HepG2 (cell line): ENCODE measurements around the gene CCDC178. TPM values are rescaled to one million over a fixed set of nuclear protein-coding genes. Genes with fewer than 3 reads are reported as not detected.

Experiments used
- ATAC-seq: fragments of 200-7000 bp; cut with Tn5 transposase; 3 replicates; pipeline ENCODE4 v1.9.1; 2020; ENCODE audit warnings: mild to moderate bottlenecking, moderate library complexity
- BruUV-seq: library from RNA; stranded (reverse); fragments of 400-500 nt; replicated peaks from 2 replicates; lab custom pipeline; 2021; lab: Mats Ljungman, UMichigan
- CTCF ChIA-PET: fragments of 300-600 bp; formaldehyde crosslinking; extraction: SDS; loops from one replicate; lab custom pipeline; 2021; ENCODE audit warnings: low total read pairs, inconsistent platforms, low intra/inter-chr PET ratio; lab: Yijun Ruan, JAX
- POLR2A ChIA-PET: fragments of 350-600 bp; sonication (Branson Sonifier 250); formaldehyde crosslinking; loops from one replicate; lab custom pipeline; 2020; ENCODE audit warnings: antibody characterized with exemption, inconsistent platforms; lab: Yijun Ruan, JAX
- DNase-seq: peaks from one replicate; pipeline ENCODE4 v3.0.0-alpha.2; 2015; ENCODE audit warnings: low spot score
- FAIRE-seq: peaks from 3 replicates; lab custom pipeline; 2011; peaks lifted over from hg19 to GRCh38; lab: Jason Lieb, UNC
- H2AFZ ChIP-seq: one replicate; pipeline ENCODE4 v1.6.1; 2011; ENCODE audit warnings: low read length, inconsistent platforms
- H3K27ac ChIP-seq: fragments of 300-600 bp; 3 replicates; pipeline ENCODE4 v1.8.0; 2011; ENCODE audit warnings: mixed run types, mild to moderate bottlenecking, mixed read lengths, low read length, inconsistent platforms; ENCODE audit not compliant: insufficient read depth; ENCODE audit errors: extremely low read length
- H3K27me3 ChIP-seq, 2 experiments: fragments of 200-600 bp in 1 of 2; 2 replicates in 1 of 2; 3 replicates in 1 of 2; pipeline versions ENCODE4 v1.6.0 to v1.8.0; 2011; ENCODE audit warnings: low read length in 2 of 2, mild to moderate bottlenecking in 2 of 2, moderate library complexity in 2 of 2, inconsistent platforms in 1 of 2; ENCODE audit not compliant: insufficient read depth in 2 of 2, control insufficient read depth in 1 of 2
- H3K36me3 ChIP-seq, 2 experiments: fragments of 200-600 bp in 1 of 2; replicated peaks in 1 of 2; 2 replicates in 1 of 2; 3 replicates in 1 of 2; pipeline versions ENCODE4 v1.5.1 to v1.8.0; 2011; ENCODE audit warnings: low read length in 2 of 2, inconsistent platforms in 1 of 2; ENCODE audit not compliant: insufficient read depth in 2 of 2, control insufficient read depth in 1 of 2
- H3K4me1 ChIP-seq: 2 replicates; pipeline ENCODE4 v1.5.1; 2012; ENCODE audit warnings: low read length, inconsistent platforms; ENCODE audit not compliant: insufficient read depth
- H3K4me2 ChIP-seq: 2 replicates; pipeline ENCODE4 v1.6.0; 2011; ENCODE audit warnings: low read depth, low read length, inconsistent platforms
- H3K4me3 ChIP-seq, 3 experiments: fragments of 200-600 bp in 1 of 3; sonication (generic), shearing (Covaris generic) in 1 of 3; replicated peaks in 1 of 3; 2 replicates each; pipeline ENCODE4 v1.5.1; 2011 to 2016; ENCODE audit warnings: low read length in 3 of 3, inconsistent platforms in 2 of 3, low read depth in 2 of 3, mild to moderate bottlenecking in 2 of 3, control low read depth in 1 of 3, mixed read lengths in 1 of 3; ENCODE audit not compliant: insufficient read depth in 1 of 3
- H3K79me2 ChIP-seq: one replicate; pipeline ENCODE4 v1.6.1; 2011; ENCODE audit warnings: low read length, inconsistent platforms; ENCODE audit not compliant: insufficient read depth
- H3K9ac ChIP-seq: 2 replicates; pipeline ENCODE4 v1.6.0; 2011; ENCODE audit warnings: mild to moderate bottlenecking, low read depth, low read length, inconsistent platforms; ENCODE audit not compliant: insufficient read depth
- H3K9me3 ChIP-seq: 2 replicates; pipeline ENCODE4 v1.5.1; 2012; ENCODE audit warnings: mild to moderate bottlenecking, low read length
- H4K20me1 ChIP-seq: 2 replicates; pipeline ENCODE4 v1.6.0; 2011; ENCODE audit warnings: inconsistent platforms, mild to moderate bottlenecking, low read length, moderate library complexity; ENCODE audit not compliant: insufficient read depth
- AGO2 ChIP-seq: fragments of 200-400 bp; formaldehyde crosslinking; optimal IDR thresholded peaks from 2 replicates; pipeline ENCODE3; 2017; ENCODE audit warnings: mild to moderate bottlenecking, low read depth, low read length, moderate library complexity
- AHR ChIP-seq: IDR thresholded peaks from 2 replicates; pipeline ENCODE4 v1.6.1; 2018; ENCODE audit warnings: missing genetic modification reagents, missing compliant biosample characterization
- ETV5 ChIP-seq: IDR thresholded peaks from 2 replicates; pipeline ENCODE4 v1.6.1; 2018; ENCODE audit warnings: missing biosample characterization, missing genetic modification reagents, inconsistent platforms, borderline replicate concordance
- SETDB1 ChIP-seq: sonication (generic); formaldehyde crosslinking; IDR thresholded peaks from 2 replicates; pipeline ENCODE4 v1.5.1; 2020; ENCODE audit warnings: missing genetic modification reagents, mild to moderate bottlenecking, borderline replicate concordance
- ZKSCAN8 ChIP-seq: IDR thresholded peaks from 2 replicates; pipeline ENCODE4 v1.6.1; 2016; ENCODE audit warnings: borderline replicate concordance, missing genetic modification reagents, missing compliant biosample characterization
- WGBS: methylation state at CpG from one replicate; pipeline ENCODE4 v1.1.6; 2017; ENCODE audit warnings: low lambda C conversion rate; 5-methylcytosine and 5-hydroxymethylcytosine counted together
- in situ Hi-C: cut with HindIII; loops from 2 replicates; pipeline ENCODE4 v1.10.0; 2017; ENCODE audit warnings: low pct_unique_long_range_greater_than_20kb; ENCODE audit not compliant: extremely low pct_ligation_motif_present
- intact Hi-C: fragments of 100-400 bp; cut with micrococcal nuclease; formaldehyde crosslinking; loops from one replicate; pipeline ENCODE4 v1.10.0; 2022; ENCODE audit not compliant: unreplicated experiment
- polyA plus RNA-seq, 8 experiments: library from polyadenylated mRNA; depleted of rRNA in 3 of 8; stranded (reverse) in 7 of 8; unstranded in 1 of 8; fragments of >200 nt; fragmentation: Illumina TruSeq in 4 of 8; extraction: Trizol in 4 of 8; gene quantifications; 2 replicates each; pipeline versions ENCODE4 v1.2.1 to v1.2.3, GENCODE V29; 2011 to 2016; ENCODE audit warnings: low read depth in 4 of 8, missing spikeins in 1 of 8, mixed read lengths in 1 of 8; ENCODE audit not compliant: insufficient read depth in 1 of 8
- total RNA-seq, 5 experiments: library from RNA; depleted of rRNA; stranded (reverse); fragments of >200 nt; fragmentation: Illumina TruSeq; extraction: Trizol; gene quantifications; 2 replicates each; pipeline ENCODE4 v1.2.3, GENCODE V29; 2016; ENCODE audit warnings: low read depth in 1 of 5
- TF ChIP-seq, protein P1 (sequence below): sonication (generic); formaldehyde crosslinking; IDR thresholded peaks from 2 replicates; pipeline ENCODE4 v1.5.0; 2020; ENCODE audit warnings: mild to moderate bottlenecking, missing genetic modification reagents, borderline replicate concordance

The CCDC178 gene
- total and polyA plus RNA-seq, 2 of the 13 experiments (the other 11 are each of a cell fraction or from before 2014, with no cell fraction given): not detected

DNA sequence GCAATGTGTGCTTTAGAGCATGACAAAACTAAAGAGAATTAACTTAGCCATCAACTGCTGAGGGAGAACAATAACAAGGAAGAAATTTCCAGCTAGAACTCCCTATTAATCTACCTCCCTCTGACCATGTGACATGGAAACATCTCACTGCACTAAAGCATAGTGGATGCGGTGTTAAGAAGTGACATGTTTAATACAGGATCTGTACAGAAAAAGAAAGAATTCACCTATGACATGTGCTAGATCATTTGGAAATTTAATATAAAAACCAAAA lies 465.4 kb downstream of the CCDC178 start (continued):
- TF ChIP-seq, protein P1, sequence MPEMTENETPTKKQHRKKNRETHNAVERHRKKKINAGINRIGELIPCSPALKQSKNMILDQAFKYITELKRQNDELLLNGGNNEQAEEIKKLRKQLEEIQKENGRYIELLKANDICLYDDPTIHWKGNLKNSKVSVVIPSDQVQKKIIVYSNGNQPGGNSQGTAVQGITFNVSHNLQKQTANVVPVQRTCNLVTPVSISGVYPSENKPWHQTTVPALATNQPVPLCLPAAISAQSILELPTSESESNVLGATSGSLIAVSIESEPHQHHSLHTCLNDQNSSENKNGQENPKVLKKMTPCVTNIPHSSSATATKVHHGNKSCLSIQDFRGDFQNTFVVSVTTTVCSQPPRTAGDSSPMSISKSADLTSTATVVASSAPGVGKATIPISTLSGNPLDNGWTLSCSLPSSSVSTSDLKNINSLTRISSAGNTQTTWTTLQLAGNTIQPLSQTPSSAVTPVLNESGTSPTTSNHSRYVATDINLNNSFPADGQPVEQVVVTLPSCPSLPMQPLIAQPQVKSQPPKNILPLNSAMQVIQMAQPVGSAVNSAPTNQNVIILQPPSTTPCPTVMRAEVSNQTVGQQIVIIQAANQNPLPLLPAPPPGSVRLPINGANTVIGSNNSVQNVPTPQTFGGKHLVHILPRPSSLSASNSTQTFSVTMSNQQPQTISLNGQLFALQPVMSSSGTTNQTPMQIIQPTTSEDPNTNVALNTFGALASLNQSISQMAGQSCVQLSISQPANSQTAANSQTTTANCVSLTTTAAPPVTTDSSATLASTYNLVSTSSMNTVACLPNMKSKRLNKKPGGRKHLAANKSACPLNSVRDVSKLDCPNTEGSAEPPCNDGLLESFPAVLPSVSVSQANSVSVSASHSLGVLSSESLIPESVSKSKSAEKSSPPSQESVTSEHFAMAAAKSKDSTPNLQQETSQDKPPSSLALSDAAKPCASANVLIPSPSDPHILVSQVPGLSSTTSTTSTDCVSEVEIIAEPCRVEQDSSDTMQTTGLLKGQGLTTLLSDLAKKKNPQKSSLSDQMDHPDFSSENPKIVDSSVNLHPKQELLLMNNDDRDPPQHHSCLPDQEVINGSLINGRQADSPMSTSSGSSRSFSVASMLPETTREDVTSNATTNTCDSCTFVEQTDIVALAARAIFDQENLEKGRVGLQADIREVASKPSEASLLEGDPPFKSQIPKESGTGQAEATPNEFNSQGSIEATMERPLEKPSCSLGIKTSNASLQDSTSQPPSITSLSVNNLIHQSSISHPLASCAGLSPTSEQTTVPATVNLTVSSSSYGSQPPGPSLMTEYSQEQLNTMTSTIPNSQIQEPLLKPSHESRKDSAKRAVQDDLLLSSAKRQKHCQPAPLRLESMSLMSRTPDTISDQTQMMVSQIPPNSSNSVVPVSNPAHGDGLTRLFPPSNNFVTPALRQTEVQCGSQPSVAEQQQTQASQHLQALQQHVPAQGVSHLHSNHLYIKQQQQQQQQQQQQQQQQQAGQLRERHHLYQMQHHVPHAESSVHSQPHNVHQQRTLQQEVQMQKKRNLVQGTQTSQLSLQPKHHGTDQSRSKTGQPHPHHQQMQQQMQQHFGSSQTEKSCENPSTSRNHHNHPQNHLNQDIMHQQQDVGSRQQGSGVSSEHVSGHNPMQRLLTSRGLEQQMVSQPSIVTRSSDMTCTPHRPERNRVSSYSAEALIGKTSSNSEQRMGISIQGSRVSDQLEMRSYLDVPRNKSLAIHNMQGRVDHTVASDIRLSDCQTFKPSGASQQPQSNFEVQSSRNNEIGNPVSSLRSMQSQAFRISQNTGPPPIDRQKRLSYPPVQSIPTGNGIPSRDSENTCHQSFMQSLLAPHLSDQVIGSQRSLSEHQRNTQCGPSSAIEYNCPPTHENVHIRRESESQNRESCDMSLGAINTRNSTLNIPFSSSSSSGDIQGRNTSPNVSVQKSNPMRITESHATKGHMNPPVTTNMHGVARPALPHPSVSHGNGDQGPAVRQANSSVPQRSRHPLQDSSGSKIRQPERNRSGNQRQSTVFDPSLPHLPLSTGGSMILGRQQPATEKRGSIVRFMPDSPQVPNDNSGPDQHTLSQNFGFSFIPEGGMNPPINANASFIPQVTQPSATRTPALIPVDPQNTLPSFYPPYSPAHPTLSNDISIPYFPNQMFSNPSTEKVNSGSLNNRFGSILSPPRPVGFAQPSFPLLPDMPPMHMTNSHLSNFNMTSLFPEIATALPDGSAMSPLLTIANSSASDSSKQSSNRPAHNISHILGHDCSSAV (CRISPR knock-in tag): no peak
- no peak for TF ChIP-seq ZKSCAN8 (CRISPR knock-in tag)
- no peak for TF ChIP-seq SETDB1 (CRISPR knock-in tag)

DNA sequence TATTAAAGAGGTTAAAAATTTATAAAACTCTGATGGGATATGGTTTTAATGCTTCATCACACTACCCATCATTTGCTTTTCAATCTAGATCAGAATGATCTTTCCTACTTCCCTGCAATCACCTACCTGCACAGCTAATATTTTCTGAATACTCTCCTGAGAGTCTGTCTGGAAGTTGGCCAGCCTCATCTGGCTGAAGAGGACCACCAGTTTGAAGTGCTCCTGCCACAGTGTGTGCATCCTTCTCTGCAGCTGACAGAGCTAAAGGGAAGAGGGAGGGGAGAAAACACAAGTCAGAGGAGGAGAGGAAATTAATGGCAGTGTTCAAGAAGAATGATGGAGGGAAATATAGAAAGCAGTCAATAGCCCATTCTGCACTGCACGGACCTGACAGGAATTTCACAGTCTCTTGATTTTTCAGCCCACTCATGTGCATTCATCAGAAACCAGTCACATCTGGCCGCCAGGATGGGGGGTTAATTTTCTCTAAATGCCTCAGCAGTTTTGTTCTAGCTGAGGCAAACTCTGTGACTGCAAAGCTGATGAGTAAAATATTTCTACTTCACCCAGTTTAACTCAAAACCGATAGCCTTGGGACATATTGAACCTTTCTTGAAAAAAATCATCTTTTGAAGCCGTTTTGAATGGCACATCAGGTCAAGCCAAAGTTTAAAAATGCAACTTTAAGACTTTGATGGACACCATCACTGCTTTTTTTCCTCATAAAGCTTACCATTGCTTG lies 465.9 kb downstream of the CCDC178 start:
- CTCF ChIA-PET: no interaction called here
- no peak for TF ChIP-seq ETV5 (CRISPR knock-in tag)
- TF ChIP-seq AHR (CRISPR knock-in tag): no peak
- TF ChIP-seq AGO2: no peak
- TF ChIP-seq, all 625 proteins: peak for 0
- intact Hi-C loops (no loop called here), in situ Hi-C loops (no loop called here)
- H3K9ac ChIP-seq: no peak overlapping the region
- no peak overlapping the region for H3K4me2 ChIP-seq
- no peaks in the 10 kb centered on the region for H3K27me3 ChIP-seq
- no peaks in the 10 kb centered on the region for H3K4me1 ChIP-seq
- no peak for DNase-seq
- no peak overlapping the region for H3K4me3 ChIP-seq
- H3K27ac ChIP-seq: no peak overlapping the region
- WGBS: 4% methylated on average over 4 of the region's 4 CpGs
- H4K20me1 ChIP-seq: no peaks in the 10 kb centered on the region
- no peak overlapping the region for H2AFZ ChIP-seq
- no TSS peak for BruUV-seq
- H3K36me3 ChIP-seq: no peaks in the 10 kb centered on the region
- POLR2A ChIA-PET: no interaction called here
- no peaks in the 10 kb centered on the region for H3K79me2 ChIP-seq
- H3K9me3 ChIP-seq: no peaks in the 10 kb centered on the region
- no peak for FAIRE-seq
- no peak for ATAC-seq
